Measurements from ENCODE around the gene MICAL2. TPM values are rescaled to one million over a fixed set of nuclear protein-coding genes. Genes with fewer than 3 reads are reported as not detected.
A peak's percentile ranks its signal among the peaks of the same experiment; 100 is the strongest.

MICAL2 gene
- total RNA-seq, 4 donors from 2014 or later = 196 to 550 (median 237) TPM

DNA sequence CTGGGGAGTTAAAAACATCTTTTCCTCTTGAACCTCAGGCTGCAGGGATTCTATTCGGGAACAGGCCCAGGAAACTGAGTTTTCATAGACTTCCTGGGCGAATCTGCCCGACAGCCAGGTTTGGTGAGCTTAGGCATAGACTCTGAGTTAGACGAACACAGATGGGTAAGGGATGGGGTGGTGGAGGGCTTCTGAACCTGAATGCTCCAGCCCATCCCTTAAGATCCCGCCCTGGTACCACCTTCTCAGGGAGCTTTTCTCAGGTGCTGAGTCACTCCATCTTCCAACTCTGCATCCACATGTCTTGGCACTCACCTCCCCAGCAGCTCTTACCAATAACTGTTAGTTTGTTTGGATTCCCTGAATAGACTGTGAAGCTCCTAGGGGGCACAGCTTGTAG is 37.4 kb downstream of the MICAL2 start:
- no peak for TF ChIP-seq POLR2AphosphoS5 (IDR thresholded peaks at IDR 0.05)
- TF ChIP-seq, protein P1, sequence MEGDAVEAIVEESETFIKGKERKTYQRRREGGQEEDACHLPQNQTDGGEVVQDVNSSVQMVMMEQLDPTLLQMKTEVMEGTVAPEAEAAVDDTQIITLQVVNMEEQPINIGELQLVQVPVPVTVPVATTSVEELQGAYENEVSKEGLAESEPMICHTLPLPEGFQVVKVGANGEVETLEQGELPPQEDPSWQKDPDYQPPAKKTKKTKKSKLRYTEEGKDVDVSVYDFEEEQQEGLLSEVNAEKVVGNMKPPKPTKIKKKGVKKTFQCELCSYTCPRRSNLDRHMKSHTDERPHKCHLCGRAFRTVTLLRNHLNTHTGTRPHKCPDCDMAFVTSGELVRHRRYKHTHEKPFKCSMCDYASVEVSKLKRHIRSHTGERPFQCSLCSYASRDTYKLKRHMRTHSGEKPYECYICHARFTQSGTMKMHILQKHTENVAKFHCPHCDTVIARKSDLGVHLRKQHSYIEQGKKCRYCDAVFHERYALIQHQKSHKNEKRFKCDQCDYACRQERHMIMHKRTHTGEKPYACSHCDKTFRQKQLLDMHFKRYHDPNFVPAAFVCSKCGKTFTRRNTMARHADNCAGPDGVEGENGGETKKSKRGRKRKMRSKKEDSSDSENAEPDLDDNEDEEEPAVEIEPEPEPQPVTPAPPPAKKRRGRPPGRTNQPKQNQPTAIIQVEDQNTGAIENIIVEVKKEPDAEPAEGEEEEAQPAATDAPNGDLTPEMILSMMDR (IDR thresholded peaks at IDR 0.05) = no peak
- TF ChIP-seq EP300 (IDR thresholded peaks at IDR 0.05) = no peak
- TF ChIP-seq POLR2A (IDR thresholded peaks at IDR 0.05) = no peak
- no peaks in the 10 kb centered on the region for H3K27me3 ChIP-seq
- H3K4me1 ChIP-seq = peaks cover 0 to 48% (median 16%) of the 10 kb centered on the region in 3 donors
- WGBS, 2 donors (ENCODE audit: low coverage in 1 of 2) = 78 to 100% methylated on average over 2 to 3 of the region's 5 CpGs
- no peak for ATAC-seq
- no peak overlapping the region for H3K4me3 ChIP-seq
- peak overlapping the region in 3 of 4 donors; percentile 19 to 63 (median 25) for H3K27ac ChIP-seq
- H3K9me3 ChIP-seq = no peaks in the 10 kb centered on the region
- no peaks in the 10 kb centered on the region for H3K36me3 ChIP-seq

DNA sequence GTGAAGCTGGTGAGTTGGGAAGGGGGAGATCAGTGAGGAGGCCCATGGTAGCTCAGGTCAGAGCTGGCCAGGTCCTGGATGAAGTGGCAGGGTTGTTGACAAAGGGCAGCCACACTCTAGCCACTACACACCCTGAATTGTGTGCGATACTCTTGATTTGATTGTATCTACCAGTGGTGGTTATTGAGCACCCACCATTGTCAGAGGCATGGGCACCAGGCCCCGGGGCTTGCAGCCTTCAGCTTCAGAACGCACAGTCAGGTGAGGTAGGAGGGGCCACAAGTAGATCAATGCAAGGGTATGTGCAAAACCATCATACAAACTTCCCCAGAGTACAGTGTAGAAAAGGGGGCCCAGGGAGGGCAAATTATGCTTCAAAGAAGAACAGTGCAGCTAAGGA is 38.1 kb downstream of the MICAL2 start:
- ATAC-seq = no peak
- 85 to 100% methylated on average over 1 to 3 of the region's 3 CpGs for WGBS, 2 donors (ENCODE audit: low coverage in 1 of 2)
- H3K27me3 ChIP-seq = no peaks in the 10 kb centered on the region
- H3K9me3 ChIP-seq = no peaks in the 10 kb centered on the region
- H3K36me3 ChIP-seq = peaks cover 0 to 6% of the 10 kb centered on the region in 2 donors
- no peak for TF ChIP-seq POLR2AphosphoS5 (IDR thresholded peaks at IDR 0.05)
- TF ChIP-seq POLR2A (IDR thresholded peaks at IDR 0.05) = no peak
- TF ChIP-seq, protein P1 (IDR thresholded peaks at IDR 0.05) = no peak
- TF ChIP-seq EP300 (IDR thresholded peaks at IDR 0.05) = no peak
- H3K4me1 ChIP-seq = peaks cover 0 to 42% (median 10%) of the 10 kb centered on the region in 3 donors
- H3K27ac ChIP-seq = peak overlapping the region in 3 of 4 donors; percentile 19 to 63 (median 25)
- no peak overlapping the region for H3K4me3 ChIP-seq

DNA sequence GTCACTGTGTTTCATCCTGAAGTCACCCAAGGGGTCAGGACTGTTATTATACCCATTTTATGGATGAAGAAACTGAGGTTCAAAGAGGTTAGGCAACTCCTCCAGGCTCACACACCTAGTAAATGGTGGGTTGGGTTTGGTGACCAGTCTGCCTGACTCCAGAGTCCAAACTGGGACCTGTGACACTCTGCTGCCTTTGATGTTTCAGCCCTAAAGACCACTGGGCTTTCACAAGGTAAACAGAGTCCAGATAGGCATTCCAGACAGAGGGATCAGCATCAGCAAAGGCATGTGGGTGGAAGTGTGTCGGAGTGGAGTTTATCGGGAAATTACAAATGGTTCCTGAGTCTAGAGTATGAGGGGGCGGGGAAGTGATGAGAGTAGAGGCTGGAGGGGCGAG is 38.5 kb downstream of the MICAL2 start:
- no peaks in the 10 kb centered on the region for H3K27me3 ChIP-seq
- ATAC-seq = no peak
- H3K4me3 ChIP-seq = no peak overlapping the region
- H3K4me1 ChIP-seq = peaks cover 0 to 39% (median 6%) of the 10 kb centered on the region in 3 donors
- H3K36me3 ChIP-seq = peaks cover 0 to 10% of the 10 kb centered on the region in 2 donors
- peak overlapping the region in 3 of 4 donors; percentile 19 to 63 (median 25) for H3K27ac ChIP-seq
- H3K9me3 ChIP-seq = no peaks in the 10 kb centered on the region
- WGBS, 2 donors (ENCODE audit: low coverage in 1 of 2) = 69 to 83% methylated on average over 4 of the region's 4 CpGs
- TF ChIP-seq, protein P1 (IDR thresholded peaks at IDR 0.05) = no peak
- TF ChIP-seq POLR2A (IDR thresholded peaks at IDR 0.05) (no peak), POLR2AphosphoS5 (IDR thresholded peaks at IDR 0.05) (no peak), EP300 (IDR thresholded peaks at IDR 0.05) (no peak)

DNA sequence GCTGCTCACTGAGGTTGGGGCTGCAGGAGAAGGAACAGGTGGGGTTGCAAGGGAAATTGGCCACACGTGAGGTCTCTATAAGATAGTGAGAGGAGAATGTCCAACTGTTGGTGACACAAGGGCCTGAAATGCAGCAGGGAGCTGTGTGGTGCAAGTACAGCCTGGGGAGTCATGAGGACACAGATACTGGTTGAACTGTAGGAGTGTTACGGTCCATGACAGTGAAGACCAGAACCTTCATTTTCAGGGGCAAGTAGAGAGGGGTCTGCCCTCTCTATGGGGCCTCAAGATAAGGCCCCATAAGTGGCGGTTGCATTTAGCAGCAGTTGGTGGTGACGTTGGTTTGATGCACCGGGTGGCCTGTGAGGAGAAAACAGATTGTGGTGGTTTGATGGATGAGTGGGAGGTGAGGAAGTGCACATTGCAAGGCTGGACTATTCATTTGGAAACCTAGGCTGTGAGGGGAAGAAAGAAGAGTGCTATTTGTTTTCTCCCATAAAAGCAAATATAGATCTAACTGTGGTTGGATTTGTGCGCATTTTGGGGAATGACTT is 39.4 kb downstream of the MICAL2 start:
- 81 to 92% methylated on average over 2 to 6 of the region's 6 CpGs for WGBS, 2 donors (ENCODE audit: low coverage in 1 of 2)
- Histone ChIP-seq H3K4me3 (no peak overlapping the region), H3K27ac (peak overlapping the region in 3 of 4 donors; percentile 19 to 63 (median 25)), H3K4me1 (peaks cover 0 to 39% (median 0%) of the 10 kb centered on the region in 3 donors), H3K27me3 (no peaks in the 10 kb centered on the region), H3K36me3 (peaks cover 0 to 19% of the 10 kb centered on the region in 2 donors), H3K9me3 (no peaks in the 10 kb centered on the region)
- ATAC-seq = no peak
- TF ChIP-seq POLR2AphosphoS5 (IDR thresholded peaks at IDR 0.05) (no peak), EP300 (IDR thresholded peaks at IDR 0.05) (no peak), POLR2A (IDR thresholded peaks at IDR 0.05) (no peak)
- TF ChIP-seq, protein P1 (IDR thresholded peaks at IDR 0.05) = no peak

DNA sequence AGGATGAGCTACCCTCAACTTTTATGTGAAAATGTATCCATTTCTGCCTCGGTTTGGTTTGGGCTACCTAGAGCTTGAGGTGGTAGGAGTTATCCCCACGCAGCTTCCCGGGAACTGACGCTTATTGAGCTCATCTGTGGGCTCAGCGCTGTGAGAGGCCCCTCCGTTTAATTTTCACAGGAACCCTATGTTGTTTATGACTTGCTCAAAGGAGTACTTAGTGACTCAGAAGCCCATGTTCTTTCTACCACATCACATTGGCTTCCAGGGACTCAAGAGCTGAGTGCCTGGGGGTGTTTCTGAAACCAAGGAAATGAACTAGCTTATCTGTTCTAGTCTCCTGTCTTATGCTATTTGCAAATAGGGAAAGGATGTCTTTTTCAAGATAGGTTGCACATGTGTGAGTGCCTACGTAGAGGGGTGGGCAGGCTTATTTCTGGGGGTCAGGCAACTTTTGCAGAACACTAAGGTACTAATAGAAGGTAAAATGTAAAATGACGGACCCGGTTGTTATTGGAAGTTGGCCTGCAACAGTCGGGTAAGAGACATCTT is 40.5 kb downstream of the MICAL2 start:
- peak overlapping the region in 3 of 4 donors; percentile 40 to 52 (median 41) for H3K27ac ChIP-seq
- no peaks in the 10 kb centered on the region for H3K27me3 ChIP-seq
- no peak overlapping the region for H3K4me3 ChIP-seq
- H3K36me3 ChIP-seq = peaks cover 0 to 20% of the 10 kb centered on the region in 2 donors
- 68 to 78% methylated on average over 7 to 10 of the region's 10 CpGs for WGBS, 2 donors (ENCODE audit: low coverage in 1 of 2)
- ATAC-seq = no peak
- TF ChIP-seq, protein P1 (IDR thresholded peaks at IDR 0.05) = no peak
- no peak for TF ChIP-seq POLR2AphosphoS5 (IDR thresholded peaks at IDR 0.05)
- no peak for TF ChIP-seq POLR2A (IDR thresholded peaks at IDR 0.05)
- no peak for TF ChIP-seq EP300 (IDR thresholded peaks at IDR 0.05)
- peaks cover 0 to 43% (median 0%) of the 10 kb centered on the region in 3 donors for H3K4me1 ChIP-seq
- no peaks in the 10 kb centered on the region for H3K9me3 ChIP-seq
